Panc1 (cell line): Measurements from ENCODE around the gene PRKG1. TPM values are rescaled to one million over a fixed set of nuclear protein-coding genes. Genes with fewer than 3 reads are reported as not detected.

ENCODE experiments used
- ATAC-seq: fragments of 200-7000 bp; cut with Tn5 transposase; 2 replicates; pipeline ENCODE4 v1.9.1; 2020; ENCODE audit warnings: mild to moderate bottlenecking, moderate library complexity
- BruUV-seq: library from RNA; stranded (reverse); fragments of 400-500 nt; replicated peaks from 2 replicates; lab custom pipeline; 2021; lab: Mats Ljungman, UMichigan
- CTCF ChIA-PET: fragments of 300-600 bp; sonication (Branson Sonifier 250); formaldehyde crosslinking; loops from one replicate; lab custom pipeline; 2022; ENCODE audit warnings: antibody characterized with exemption; lab: Charles Lee
- POLR2A ChIA-PET: fragments of 300-600 bp; sonication (Branson Sonifier 250); formaldehyde crosslinking; loops from one replicate; lab custom pipeline; 2022; ENCODE audit warnings: antibody characterized with exemption; lab: Charles Lee
- DNase-seq: peaks from one replicate; pipeline ENCODE4 v3.0.0-alpha.2; 2010; ENCODE audit warnings: low read depth, low spot score
- H3K27ac ChIP-seq: 2 replicates; pipeline ENCODE4 v1.5.1; 2011; ENCODE audit warnings: mild to moderate bottlenecking, low read length, inconsistent platforms
- H3K27me3 ChIP-seq: fragments of 200-500 bp; sonication (Bioruptor generic); 2 replicates; pipeline ENCODE4 v1.6.0; 2014; ENCODE audit warnings: low read length, inconsistent platforms; ENCODE audit not compliant: control insufficient read depth, insufficient read depth
- H3K36me3 ChIP-seq: fragments of 200-500 bp; sonication (Bioruptor generic); 2 replicates; pipeline ENCODE4 v1.5.1; 2014; ENCODE audit warnings: inconsistent platforms, mild to moderate bottlenecking, low read length, moderate library complexity; ENCODE audit not compliant: control insufficient read depth, insufficient read depth
- H3K4me1 ChIP-seq: 2 replicates; pipeline ENCODE4 v1.5.1; 2011; ENCODE audit warnings: inconsistent platforms, mild to moderate bottlenecking, low read length, moderate library complexity; ENCODE audit not compliant: control insufficient read depth, insufficient read depth
- H3K4me3 ChIP-seq, 2 experiments: 2 replicates each; pipeline ENCODE4 v1.5.1; 2011 to 2012; ENCODE audit warnings: low read depth in 2 of 2, low read length in 2 of 2, mild to moderate bottlenecking in 2 of 2, inconsistent platforms in 1 of 2, moderate library complexity in 1 of 2
- H3K9me3 ChIP-seq: fragments of 200-500 bp; sonication (Bioruptor generic); 2 replicates; pipeline ENCODE4 v1.5.1; 2014; ENCODE audit warnings: low read depth, mild to moderate bottlenecking, inconsistent platforms, low read length, moderate library complexity; ENCODE audit not compliant: control insufficient read depth, insufficient read depth
- POLR2AphosphoS5 ChIP-seq: IDR thresholded peaks from 2 replicates; pipeline ENCODE4 v1.6.1; 2012; ENCODE audit warnings: mild to moderate bottlenecking, low read depth, low read length, moderate library complexity
- SIN3A ChIP-seq: IDR thresholded peaks from 2 replicates; pipeline ENCODE4 v1.6.1; 2012; ENCODE audit warnings: low read depth, mild to moderate bottlenecking, low read length, moderate library complexity, borderline replicate concordance; ENCODE audit not compliant: insufficient read depth
- TCF7L2 ChIP-seq: IDR thresholded peaks from 2 replicates; pipeline ENCODE4 v1.6.1; 2011; ENCODE audit warnings: mild to moderate bottlenecking, low read depth, low read length, inconsistent platforms
- in situ Hi-C: cut with HindIII; loops from 2 replicates; pipeline ENCODE4 v1.10.0; 2016; ENCODE audit warnings: low sequenced_read_pairs, low pct_unique_long_range_greater_than_20kb
- intact Hi-C: fragments of 100-400 bp; cut with micrococcal nuclease; formaldehyde crosslinking; loops from one replicate; pipeline ENCODE4 v1.10.0; 2022; ENCODE audit not compliant: unreplicated experiment
- total RNA-seq: library from RNA; stranded (reverse); gene quantifications from one replicate; pipeline ENCODE4 v1.2.1, GENCODE V29; 2021; ENCODE audit not compliant: unreplicated experiment
- TF ChIP-seq, protein P1 (sequence below), 2 experiments: IDR thresholded peaks; 2 replicates each; pipeline ENCODE4 v1.6.1; 2011 to 2012; ENCODE audit warnings: low read depth in 2 of 2, control low read depth in 1 of 2, low read length in 1 of 2, mild to moderate bottlenecking in 1 of 2, moderate library complexity in 1 of 2; ENCODE audit not compliant: insufficient read depth in 1 of 2
- TF ChIP-seq, protein P2 (sequence below): fragments of 450-650 bp; IDR thresholded peaks from 2 replicates; pipeline ENCODE4 v1.5.1; 2017; ENCODE audit warnings: mild to moderate bottlenecking

PRKG1 gene
- total RNA-seq, 1 experiment from 2014 or later, result 0.92 TPM

DNA sequence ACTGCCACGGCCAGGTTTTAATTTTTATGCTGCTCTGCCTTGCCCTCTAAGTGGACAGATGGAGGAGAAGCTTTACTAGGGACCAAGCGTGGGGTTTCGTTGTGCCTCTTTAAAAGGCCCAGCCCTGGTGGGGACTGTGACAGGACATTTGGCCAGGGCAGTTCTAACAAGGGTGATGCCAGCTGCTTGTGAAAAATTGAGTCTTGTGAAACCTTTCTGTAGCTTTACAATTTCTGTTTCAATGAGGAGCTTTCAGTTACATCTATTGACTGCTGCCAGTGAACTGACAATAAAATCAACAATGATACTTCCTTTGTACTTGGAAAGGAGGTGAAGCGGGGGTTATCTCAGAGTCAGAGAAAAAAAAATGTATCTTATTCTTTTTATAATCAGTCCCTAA is 858.2 kb downstream of the PRKG1 start:
- BruUV-seq, result no TSS peak
- Histone ChIP-seq H3K4me1 (no peaks in the 10 kb centered on the region), H3K27me3 (no peaks in the 10 kb centered on the region; the same call in 1 of the 2 replicates), H3K36me3 (no peaks in the 10 kb centered on the region), H3K9me3 (no peaks in the 10 kb centered on the region), H3K27ac (no peak overlapping the region), H3K4me3 (no peak overlapping the region)
- ChIA-PET POLR2A (no interaction called here), CTCF (no interaction called here)
- in situ Hi-C loops, result no loop called here
- no peak for TF ChIP-seq POLR2AphosphoS5
- TF ChIP-seq, protein P1, sequence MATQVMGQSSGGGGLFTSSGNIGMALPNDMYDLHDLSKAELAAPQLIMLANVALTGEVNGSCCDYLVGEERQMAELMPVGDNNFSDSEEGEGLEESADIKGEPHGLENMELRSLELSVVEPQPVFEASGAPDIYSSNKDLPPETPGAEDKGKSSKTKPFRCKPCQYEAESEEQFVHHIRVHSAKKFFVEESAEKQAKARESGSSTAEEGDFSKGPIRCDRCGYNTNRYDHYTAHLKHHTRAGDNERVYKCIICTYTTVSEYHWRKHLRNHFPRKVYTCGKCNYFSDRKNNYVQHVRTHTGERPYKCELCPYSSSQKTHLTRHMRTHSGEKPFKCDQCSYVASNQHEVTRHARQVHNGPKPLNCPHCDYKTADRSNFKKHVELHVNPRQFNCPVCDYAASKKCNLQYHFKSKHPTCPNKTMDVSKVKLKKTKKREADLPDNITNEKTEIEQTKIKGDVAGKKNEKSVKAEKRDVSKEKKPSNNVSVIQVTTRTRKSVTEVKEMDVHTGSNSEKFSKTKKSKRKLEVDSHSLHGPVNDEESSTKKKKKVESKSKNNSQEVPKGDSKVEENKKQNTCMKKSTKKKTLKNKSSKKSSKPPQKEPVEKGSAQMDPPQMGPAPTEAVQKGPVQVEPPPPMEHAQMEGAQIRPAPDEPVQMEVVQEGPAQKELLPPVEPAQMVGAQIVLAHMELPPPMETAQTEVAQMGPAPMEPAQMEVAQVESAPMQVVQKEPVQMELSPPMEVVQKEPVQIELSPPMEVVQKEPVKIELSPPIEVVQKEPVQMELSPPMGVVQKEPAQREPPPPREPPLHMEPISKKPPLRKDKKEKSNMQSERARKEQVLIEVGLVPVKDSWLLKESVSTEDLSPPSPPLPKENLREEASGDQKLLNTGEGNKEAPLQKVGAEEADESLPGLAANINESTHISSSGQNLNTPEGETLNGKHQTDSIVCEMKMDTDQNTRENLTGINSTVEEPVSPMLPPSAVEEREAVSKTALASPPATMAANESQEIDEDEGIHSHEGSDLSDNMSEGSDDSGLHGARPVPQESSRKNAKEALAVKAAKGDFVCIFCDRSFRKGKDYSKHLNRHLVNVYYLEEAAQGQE (IDR thresholded peaks at IDR 0.05; ENCODE audit: insufficient read depth in 1 of 2, low read depth in 2 of 2, low read length in 1 of 2), result no peak
- TF ChIP-seq TCF7L2, result no peak
- DNase-seq, result no peak
- intact Hi-C loops, result no loop called here
- no peak for ATAC-seq

DNA sequence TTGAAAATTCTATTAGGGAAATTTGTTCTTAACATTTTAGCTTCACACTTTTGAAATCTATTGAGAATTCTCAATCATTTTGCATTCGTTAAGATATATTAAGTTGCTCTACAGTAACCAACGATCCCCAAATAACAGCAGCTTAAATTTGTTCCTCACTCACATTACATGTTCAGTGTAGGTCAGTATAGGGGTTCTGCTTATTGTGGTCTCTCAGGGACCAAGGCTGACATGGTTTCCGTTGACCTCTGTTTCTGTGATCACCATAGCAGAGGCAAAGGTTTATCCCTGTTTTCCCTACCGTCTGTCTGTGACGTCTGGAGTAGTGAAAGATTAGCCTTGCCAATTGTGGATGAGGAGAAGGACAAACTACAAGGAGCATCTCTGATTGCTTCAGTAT is 860.1 kb downstream of the PRKG1 start:
- no peak overlapping the region for H3K27ac ChIP-seq
- H3K4me1 ChIP-seq, result no peaks in the 10 kb centered on the region
- intact Hi-C loops (no loop called here), in situ Hi-C loops (no loop called here)
- POLR2A ChIA-PET, result no interaction called here
- DNase-seq (no peak), ATAC-seq (no peak)
- TF ChIP-seq, protein P2, sequence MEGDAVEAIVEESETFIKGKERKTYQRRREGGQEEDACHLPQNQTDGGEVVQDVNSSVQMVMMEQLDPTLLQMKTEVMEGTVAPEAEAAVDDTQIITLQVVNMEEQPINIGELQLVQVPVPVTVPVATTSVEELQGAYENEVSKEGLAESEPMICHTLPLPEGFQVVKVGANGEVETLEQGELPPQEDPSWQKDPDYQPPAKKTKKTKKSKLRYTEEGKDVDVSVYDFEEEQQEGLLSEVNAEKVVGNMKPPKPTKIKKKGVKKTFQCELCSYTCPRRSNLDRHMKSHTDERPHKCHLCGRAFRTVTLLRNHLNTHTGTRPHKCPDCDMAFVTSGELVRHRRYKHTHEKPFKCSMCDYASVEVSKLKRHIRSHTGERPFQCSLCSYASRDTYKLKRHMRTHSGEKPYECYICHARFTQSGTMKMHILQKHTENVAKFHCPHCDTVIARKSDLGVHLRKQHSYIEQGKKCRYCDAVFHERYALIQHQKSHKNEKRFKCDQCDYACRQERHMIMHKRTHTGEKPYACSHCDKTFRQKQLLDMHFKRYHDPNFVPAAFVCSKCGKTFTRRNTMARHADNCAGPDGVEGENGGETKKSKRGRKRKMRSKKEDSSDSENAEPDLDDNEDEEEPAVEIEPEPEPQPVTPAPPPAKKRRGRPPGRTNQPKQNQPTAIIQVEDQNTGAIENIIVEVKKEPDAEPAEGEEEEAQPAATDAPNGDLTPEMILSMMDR, result no peak
- TF ChIP-seq POLR2AphosphoS5 (no peak), SIN3A (no peak)
- TF ChIP-seq, protein P1 (IDR thresholded peaks at IDR 0.05; ENCODE audit: insufficient read depth in 1 of 2, low read depth in 2 of 2, low read length in 1 of 2), result no peak
- no peaks in the 10 kb centered on the region; the same call in 1 of the 2 replicates for H3K27me3 ChIP-seq
- no peaks in the 10 kb centered on the region for H3K9me3 ChIP-seq
- CTCF ChIA-PET, result no interaction called here
- no peak overlapping the region for H3K4me3 ChIP-seq
- BruUV-seq, result no TSS peak
- no peaks in the 10 kb centered on the region for H3K36me3 ChIP-seq
